Caco-2 (cell line): ENCODE results near the gene BIK. TPM values are rescaled to one million over a fixed set of nuclear protein-coding genes. Genes with fewer than 3 reads are reported as not detected.

Source experiments
- BruUV-seq: library from RNA; stranded (reverse); fragments of 400-500 nt; replicated peaks from 2 replicates; lab custom pipeline; 2021; lab: Mats Ljungman, UMichigan
- CTCF ChIA-PET: fragments of 300-600 bp; sonication (Branson Sonifier 250); formaldehyde crosslinking; loops from one replicate; lab custom pipeline; 2022; ENCODE audit warnings: antibody characterized with exemption; lab: Charles Lee
- POLR2A ChIA-PET: fragments of 300-600 bp; sonication (Branson Sonifier 250); formaldehyde crosslinking; loops from one replicate; lab custom pipeline; 2022; ENCODE audit warnings: antibody characterized with exemption; lab: Charles Lee
- DNase-seq, 2 experiments: peaks; one replicate each; pipeline versions ENCODE4 v3.0.0 to v3.0.0-alpha.2; 2020 to 2022
- H3K27me3 ChIP-seq: replicated peaks from 2 replicates; pipeline ENCODE4 v1.6.0; 2011; ENCODE audit warnings: low read length; ENCODE audit not compliant: control insufficient read depth, insufficient read depth
- H3K36me3 ChIP-seq: 2 replicates; pipeline ENCODE4 v1.5.1; 2011; ENCODE audit warnings: low read length; ENCODE audit not compliant: control insufficient read depth, insufficient read depth
- H3K4me1 ChIP-seq: fragments of 250-450 bp; sonication (Bioruptor Pico); 2 replicates; pipeline ENCODE4 v1.5.1; 2020; ENCODE audit warnings: mild to moderate bottlenecking
- H3K4me3 ChIP-seq: 2 replicates; pipeline ENCODE4 v1.5.1; 2011; ENCODE audit warnings: low read depth, mild to moderate bottlenecking, control low read depth, low read length
- H3K9me3 ChIP-seq: fragments of 250-450 bp; sonication (Bioruptor Pico); 2 replicates; pipeline ENCODE4 v1.5.1; 2020; ENCODE audit warnings: mild to moderate bottlenecking, moderate library complexity
- H3K27ac Mint-ChIP-seq: one replicate; pipeline ENCODE4 v1.8.0; 2022; ENCODE audit warnings: mixed read lengths; ENCODE audit not compliant: unreplicated experiment
- H3K27me3 Mint-ChIP-seq: one replicate; pipeline ENCODE4 v1.8.0; 2022; ENCODE audit warnings: mixed read lengths; ENCODE audit not compliant: insufficient read depth, unreplicated experiment
- H3K36me3 Mint-ChIP-seq: one replicate; pipeline ENCODE4 v1.8.0; 2022; ENCODE audit warnings: mild to moderate bottlenecking, mixed read lengths; ENCODE audit not compliant: insufficient read depth, unreplicated experiment
- H3K4me1 Mint-ChIP-seq: one replicate; pipeline ENCODE4 v1.8.0; 2022; ENCODE audit warnings: low read depth, mixed read lengths; ENCODE audit not compliant: unreplicated experiment
- H3K4me3 Mint-ChIP-seq: one replicate; pipeline ENCODE4 v1.8.0; 2022; ENCODE audit warnings: mild to moderate bottlenecking, moderate library complexity, mixed read lengths; ENCODE audit not compliant: unreplicated experiment
- H3K9me3 Mint-ChIP-seq: one replicate; pipeline ENCODE4 v1.8.0; 2022; ENCODE audit warnings: mixed read lengths; ENCODE audit not compliant: unreplicated experiment
- intact Hi-C: fragments of 100-400 bp; cut with micrococcal nuclease; formaldehyde crosslinking; loops from one replicate; pipeline ENCODE4 v1.10.0; 2022; ENCODE audit not compliant: unreplicated experiment
- total RNA-seq: library from RNA; stranded (reverse); gene quantifications from 2 replicates; pipeline ENCODE4 v1.2.3, GENCODE V29; 2022
- TF ChIP-seq, protein P1 (sequence below), 2 experiments: fragments of 200-600 bp in 1 of 2; IDR thresholded peaks; 1 replicate in 1 of 2; 2 replicates in 1 of 2; pipeline versions ENCODE4 v1.5.1 to v1.8.0; 2011 to 2022; ENCODE audit warnings: antibody characterized with exemption in 1 of 2, control low read depth in 1 of 2, inconsistent platforms in 1 of 2, low read depth in 1 of 2, low read length in 1 of 2, mild to moderate bottlenecking in 1 of 2, moderate library complexity in 1 of 2; ENCODE audit not compliant: insufficient read depth in 1 of 2, severe bottlenecking in 1 of 2, unreplicated experiment in 1 of 2

The BIK gene
- total RNA-seq, 1 experiment from 2014 or later: 13.3 TPM

DNA sequence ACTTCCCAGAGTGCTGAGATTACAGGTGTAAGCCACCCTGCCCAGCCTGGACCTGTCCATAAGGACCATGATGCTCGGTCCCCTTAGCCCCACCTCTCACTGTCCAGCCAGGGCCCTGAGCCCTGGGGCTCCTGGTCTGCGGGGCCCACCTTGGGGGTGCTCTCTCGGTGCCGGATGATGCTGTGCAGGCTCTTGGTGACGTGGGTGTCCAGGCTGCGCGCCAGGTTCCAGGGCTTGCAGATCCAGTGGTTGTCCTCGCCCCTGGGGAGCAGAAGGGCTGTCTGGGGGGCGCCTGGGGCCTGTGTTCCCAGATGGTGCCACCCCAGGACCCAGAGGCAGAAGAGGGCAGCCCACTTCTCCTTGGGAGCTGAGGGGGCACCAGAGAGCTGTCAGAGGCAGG, 63.0 kb downstream of the BIK start:
- ChIA-PET CTCF (no interaction called here), POLR2A (no interaction called here)
- intact Hi-C loops: no loop called here
- Histone ChIP-seq H3K4me1 (no peaks in the 10 kb centered on the region), H3K27me3 (no peaks in the 10 kb centered on the region), H3K4me3 (no peak overlapping the region), H3K9me3 (no peaks in the 10 kb centered on the region), H3K36me3 (peaks cover 4% of the 10 kb centered on the region; the same call in 1 of the 2 replicates)
- H3K27ac Mint-ChIP-seq: no peak overlapping the region
- peaks cover 31% of the 10 kb centered on the region for H3K36me3 Mint-ChIP-seq
- H3K27me3 Mint-ChIP-seq: no peaks in the 10 kb centered on the region
- TF ChIP-seq, protein P1, sequence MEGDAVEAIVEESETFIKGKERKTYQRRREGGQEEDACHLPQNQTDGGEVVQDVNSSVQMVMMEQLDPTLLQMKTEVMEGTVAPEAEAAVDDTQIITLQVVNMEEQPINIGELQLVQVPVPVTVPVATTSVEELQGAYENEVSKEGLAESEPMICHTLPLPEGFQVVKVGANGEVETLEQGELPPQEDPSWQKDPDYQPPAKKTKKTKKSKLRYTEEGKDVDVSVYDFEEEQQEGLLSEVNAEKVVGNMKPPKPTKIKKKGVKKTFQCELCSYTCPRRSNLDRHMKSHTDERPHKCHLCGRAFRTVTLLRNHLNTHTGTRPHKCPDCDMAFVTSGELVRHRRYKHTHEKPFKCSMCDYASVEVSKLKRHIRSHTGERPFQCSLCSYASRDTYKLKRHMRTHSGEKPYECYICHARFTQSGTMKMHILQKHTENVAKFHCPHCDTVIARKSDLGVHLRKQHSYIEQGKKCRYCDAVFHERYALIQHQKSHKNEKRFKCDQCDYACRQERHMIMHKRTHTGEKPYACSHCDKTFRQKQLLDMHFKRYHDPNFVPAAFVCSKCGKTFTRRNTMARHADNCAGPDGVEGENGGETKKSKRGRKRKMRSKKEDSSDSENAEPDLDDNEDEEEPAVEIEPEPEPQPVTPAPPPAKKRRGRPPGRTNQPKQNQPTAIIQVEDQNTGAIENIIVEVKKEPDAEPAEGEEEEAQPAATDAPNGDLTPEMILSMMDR (IDR thresholded peaks at IDR 0.05; ENCODE audit: insufficient read depth in 1 of 2, low read depth in 1 of 2, low read length in 1 of 2, severe bottlenecking in 1 of 2, unreplicated experiment in 1 of 2): no peak
- no peak for DNase-seq
- no peaks in the 10 kb centered on the region for H3K4me1 Mint-ChIP-seq
- H3K9me3 Mint-ChIP-seq: no peaks in the 10 kb centered on the region
- no TSS peak for BruUV-seq
- H3K4me3 Mint-ChIP-seq: no peak overlapping the region

GRCh38 chr22:43173976-43174720, 63.6 kb downstream of the BIK start:
- POLR2A ChIA-PET: no interaction called here
- no peaks in the 10 kb centered on the region for H3K27me3 Mint-ChIP-seq
- H3K9me3 ChIP-seq: no peaks in the 10 kb centered on the region
- H3K27me3 ChIP-seq: no peaks in the 10 kb centered on the region
- no peak for DNase-seq
- TF ChIP-seq, protein P1 (IDR thresholded peaks at IDR 0.05; ENCODE audit: insufficient read depth in 1 of 2, low read depth in 1 of 2, low read length in 1 of 2, severe bottlenecking in 1 of 2, unreplicated experiment in 1 of 2): no peak
- no peak overlapping the region for H3K27ac Mint-ChIP-seq
- H3K36me3 Mint-ChIP-seq: peaks cover 30% of the 10 kb centered on the region
- no TSS peak for BruUV-seq
- H3K4me3 Mint-ChIP-seq: no peak overlapping the region
- H3K36me3 ChIP-seq: peaks cover 7% of the 10 kb centered on the region
- H3K4me3 ChIP-seq: no peak overlapping the region
- no peaks in the 10 kb centered on the region for H3K4me1 ChIP-seq
- H3K9me3 Mint-ChIP-seq: no peaks in the 10 kb centered on the region
- H3K4me1 Mint-ChIP-seq: no peaks in the 10 kb centered on the region
- CTCF ChIA-PET: no interaction called here
- intact Hi-C loops: no loop called here

- no TSS peak for BruUV-seq
- ChIA-PET POLR2A (no interaction called here), CTCF (no interaction called here)
- intact Hi-C loops: no loop called here
- Histone ChIP-seq H3K9me3 (no peaks in the 10 kb centered on the region), H3K4me3 (no peak overlapping the region), H3K4me1 (no peaks in the 10 kb centered on the region), H3K36me3 (peaks cover 8% of the 10 kb centered on the region), H3K27me3 (no peaks in the 10 kb centered on the region)
- TF ChIP-seq, protein P1 (IDR thresholded peaks at IDR 0.05; ENCODE audit: insufficient read depth in 1 of 2, low read depth in 1 of 2, low read length in 1 of 2, severe bottlenecking in 1 of 2, unreplicated experiment in 1 of 2): no peak
- Mint-ChIP-seq H3K9me3 (no peaks in the 10 kb centered on the region), H3K36me3 (peaks cover 34% of the 10 kb centered on the region), H3K4me3 (no peak overlapping the region), H3K27ac (no peak overlapping the region), H3K4me1 (no peaks in the 10 kb centered on the region), H3K27me3 (no peaks in the 10 kb centered on the region)
- no peak for DNase-seq
These were observed 64.5 kb downstream of the BIK start for GRCh38 chr22:43174941-43175531.
